ENCODE measurements around the gene DDX24. TPM values are rescaled to one million over a fixed set of nuclear protein-coding genes. Genes with fewer than 3 reads are reported as not detected.

Gene DDX24
- total and polyA plus RNA-seq, 2 of the 8 experiments (the other 6 are each of a cell fraction or from before 2014, with no cell fraction given), result 89.0 to 201 TPM

DNA sequence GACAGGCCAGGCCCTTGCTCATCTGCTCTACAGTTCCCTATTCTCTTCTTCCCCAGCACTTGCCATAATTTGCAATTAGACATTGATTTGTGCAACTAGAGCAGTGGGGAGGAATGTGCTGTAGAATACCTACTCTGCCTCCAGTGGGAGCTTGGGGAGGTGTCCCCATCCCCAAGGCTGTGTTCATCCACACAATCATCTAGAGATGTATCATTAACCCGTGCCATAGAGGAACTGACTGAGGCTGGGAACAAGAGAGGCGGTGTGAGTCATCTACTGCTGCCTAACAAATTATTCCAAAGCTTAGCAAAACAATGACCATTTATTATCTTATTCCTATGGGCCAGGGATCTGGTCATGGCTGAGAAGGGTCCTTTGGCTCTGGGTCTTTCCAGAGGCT, 60.0 kb downstream of the DDX24 start (continued):
- TF ChIP-seq, protein P1, sequence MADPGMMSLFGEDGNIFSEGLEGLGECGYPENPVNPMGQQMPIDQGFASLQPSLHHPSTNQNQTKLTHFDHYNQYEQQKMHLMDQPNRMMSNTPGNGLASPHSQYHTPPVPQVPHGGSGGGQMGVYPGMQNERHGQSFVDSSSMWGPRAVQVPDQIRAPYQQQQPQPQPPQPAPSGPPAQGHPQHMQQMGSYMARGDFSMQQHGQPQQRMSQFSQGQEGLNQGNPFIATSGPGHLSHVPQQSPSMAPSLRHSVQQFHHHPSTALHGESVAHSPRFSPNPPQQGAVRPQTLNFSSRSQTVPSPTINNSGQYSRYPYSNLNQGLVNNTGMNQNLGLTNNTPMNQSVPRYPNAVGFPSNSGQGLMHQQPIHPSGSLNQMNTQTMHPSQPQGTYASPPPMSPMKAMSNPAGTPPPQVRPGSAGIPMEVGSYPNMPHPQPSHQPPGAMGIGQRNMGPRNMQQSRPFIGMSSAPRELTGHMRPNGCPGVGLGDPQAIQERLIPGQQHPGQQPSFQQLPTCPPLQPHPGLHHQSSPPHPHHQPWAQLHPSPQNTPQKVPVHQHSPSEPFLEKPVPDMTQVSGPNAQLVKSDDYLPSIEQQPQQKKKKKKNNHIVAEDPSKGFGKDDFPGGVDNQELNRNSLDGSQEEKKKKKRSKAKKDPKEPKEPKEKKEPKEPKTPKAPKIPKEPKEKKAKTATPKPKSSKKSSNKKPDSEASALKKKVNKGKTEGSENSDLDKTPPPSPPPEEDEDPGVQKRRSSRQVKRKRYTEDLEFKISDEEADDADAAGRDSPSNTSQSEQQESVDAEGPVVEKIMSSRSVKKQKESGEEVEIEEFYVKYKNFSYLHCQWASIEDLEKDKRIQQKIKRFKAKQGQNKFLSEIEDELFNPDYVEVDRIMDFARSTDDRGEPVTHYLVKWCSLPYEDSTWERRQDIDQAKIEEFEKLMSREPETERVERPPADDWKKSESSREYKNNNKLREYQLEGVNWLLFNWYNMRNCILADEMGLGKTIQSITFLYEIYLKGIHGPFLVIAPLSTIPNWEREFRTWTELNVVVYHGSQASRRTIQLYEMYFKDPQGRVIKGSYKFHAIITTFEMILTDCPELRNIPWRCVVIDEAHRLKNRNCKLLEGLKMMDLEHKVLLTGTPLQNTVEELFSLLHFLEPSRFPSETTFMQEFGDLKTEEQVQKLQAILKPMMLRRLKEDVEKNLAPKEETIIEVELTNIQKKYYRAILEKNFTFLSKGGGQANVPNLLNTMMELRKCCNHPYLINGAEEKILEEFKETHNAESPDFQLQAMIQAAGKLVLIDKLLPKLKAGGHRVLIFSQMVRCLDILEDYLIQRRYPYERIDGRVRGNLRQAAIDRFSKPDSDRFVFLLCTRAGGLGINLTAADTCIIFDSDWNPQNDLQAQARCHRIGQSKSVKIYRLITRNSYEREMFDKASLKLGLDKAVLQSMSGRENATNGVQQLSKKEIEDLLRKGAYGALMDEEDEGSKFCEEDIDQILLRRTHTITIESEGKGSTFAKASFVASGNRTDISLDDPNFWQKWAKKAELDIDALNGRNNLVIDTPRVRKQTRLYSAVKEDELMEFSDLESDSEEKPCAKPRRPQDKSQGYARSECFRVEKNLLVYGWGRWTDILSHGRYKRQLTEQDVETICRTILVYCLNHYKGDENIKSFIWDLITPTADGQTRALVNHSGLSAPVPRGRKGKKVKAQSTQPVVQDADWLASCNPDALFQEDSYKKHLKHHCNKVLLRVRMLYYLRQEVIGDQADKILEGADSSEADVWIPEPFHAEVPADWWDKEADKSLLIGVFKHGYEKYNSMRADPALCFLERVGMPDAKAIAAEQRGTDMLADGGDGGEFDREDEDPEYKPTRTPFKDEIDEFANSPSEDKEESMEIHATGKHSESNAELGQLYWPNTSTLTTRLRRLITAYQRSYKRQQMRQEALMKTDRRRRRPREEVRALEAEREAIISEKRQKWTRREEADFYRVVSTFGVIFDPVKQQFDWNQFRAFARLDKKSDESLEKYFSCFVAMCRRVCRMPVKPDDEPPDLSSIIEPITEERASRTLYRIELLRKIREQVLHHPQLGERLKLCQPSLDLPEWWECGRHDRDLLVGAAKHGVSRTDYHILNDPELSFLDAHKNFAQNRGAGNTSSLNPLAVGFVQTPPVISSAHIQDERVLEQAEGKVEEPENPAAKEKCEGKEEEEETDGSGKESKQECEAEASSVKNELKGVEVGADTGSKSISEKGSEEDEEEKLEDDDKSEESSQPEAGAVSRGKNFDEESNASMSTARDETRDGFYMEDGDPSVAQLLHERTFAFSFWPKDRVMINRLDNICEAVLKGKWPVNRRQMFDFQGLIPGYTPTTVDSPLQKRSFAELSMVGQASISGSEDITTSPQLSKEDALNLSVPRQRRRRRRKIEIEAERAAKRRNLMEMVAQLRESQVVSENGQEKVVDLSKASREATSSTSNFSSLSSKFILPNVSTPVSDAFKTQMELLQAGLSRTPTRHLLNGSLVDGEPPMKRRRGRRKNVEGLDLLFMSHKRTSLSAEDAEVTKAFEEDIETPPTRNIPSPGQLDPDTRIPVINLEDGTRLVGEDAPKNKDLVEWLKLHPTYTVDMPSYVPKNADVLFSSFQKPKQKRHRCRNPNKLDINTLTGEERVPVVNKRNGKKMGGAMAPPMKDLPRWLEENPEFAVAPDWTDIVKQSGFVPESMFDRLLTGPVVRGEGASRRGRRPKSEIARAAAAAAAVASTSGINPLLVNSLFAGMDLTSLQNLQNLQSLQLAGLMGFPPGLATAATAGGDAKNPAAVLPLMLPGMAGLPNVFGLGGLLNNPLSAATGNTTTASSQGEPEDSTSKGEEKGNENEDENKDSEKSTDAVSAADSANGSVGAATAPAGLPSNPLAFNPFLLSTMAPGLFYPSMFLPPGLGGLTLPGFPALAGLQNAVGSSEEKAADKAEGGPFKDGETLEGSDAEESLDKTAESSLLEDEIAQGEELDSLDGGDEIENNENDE (IDR thresholded peaks at IDR 0.05; ENCODE audit: insufficient replicate concordance, low read length), result no peak
- no peak for TF ChIP-seq EGR1 (IDR thresholded peaks at IDR 0.05; ENCODE audit: borderline replicate concordance, low read depth, low read length)
- no peak for TF ChIP-seq KDM1A (IDR thresholded peaks at IDR 0.05; ENCODE audit: borderline replicate concordance, low read length)
- TF ChIP-seq MAFK (IDR thresholded peaks at IDR 0.05; ENCODE audit: low read depth, low read length), result no peak
